ENCODE results near the gene STRA8.

Gene STRA8

DNA sequence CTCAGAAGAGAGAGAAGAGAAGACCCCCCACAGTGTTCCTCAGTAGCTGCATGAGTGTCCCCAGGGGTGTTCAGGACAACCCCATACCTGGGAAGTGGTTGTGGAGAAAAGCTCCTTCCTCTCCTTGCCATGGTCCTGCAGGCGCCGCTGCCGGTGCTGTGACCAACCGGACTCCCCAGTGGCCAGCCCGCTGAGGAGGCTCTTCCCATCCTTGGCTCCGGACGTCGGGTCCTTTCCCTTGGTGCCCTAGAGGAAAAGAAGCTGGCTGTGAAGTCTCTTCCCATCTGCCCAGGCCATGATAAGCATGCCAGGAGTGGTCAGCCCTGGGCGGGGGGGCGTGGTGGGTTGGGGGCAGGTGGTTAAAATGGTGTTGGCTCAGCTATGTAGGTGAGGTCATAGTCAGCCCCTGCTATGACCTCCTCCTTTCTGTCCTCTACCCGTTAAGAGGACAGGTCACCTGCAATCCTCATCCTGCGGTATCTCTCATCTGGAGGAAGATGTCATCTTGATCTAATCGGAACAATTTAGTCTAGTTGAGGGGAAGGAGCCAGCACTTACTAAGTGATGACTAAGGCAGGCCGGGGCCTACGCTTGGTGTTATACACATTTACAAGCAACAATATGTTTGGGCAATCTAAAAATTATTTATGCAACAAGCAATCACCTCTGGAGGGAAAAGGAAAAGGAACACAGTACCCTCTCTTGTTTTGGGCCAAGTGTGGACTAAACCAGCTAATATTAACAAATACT, 35.6 kb upstream of the STRA8 start:
- no peak for TF ChIP-seq ZBTB7A (IDR thresholded peaks at IDR 0.05; ENCODE audit: low read depth)
- TF ChIP-seq, protein P1, sequence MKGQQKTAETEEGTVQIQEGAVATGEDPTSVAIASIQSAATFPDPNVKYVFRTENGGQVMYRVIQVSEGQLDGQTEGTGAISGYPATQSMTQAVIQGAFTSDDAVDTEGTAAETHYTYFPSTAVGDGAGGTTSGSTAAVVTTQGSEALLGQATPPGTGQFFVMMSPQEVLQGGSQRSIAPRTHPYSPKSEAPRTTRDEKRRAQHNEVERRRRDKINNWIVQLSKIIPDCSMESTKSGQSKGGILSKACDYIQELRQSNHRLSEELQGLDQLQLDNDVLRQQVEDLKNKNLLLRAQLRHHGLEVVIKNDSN (IDR thresholded peaks at IDR 0.05) = no peak
- TF ChIP-seq NFIC (IDR thresholded peaks at IDR 0.05) = no peak
- no peak for TF ChIP-seq EGR1 (IDR thresholded peaks at IDR 0.05)
- no peak for TF ChIP-seq TCF12 (IDR thresholded peaks at IDR 0.05; ENCODE audit: low read depth)

DNA sequence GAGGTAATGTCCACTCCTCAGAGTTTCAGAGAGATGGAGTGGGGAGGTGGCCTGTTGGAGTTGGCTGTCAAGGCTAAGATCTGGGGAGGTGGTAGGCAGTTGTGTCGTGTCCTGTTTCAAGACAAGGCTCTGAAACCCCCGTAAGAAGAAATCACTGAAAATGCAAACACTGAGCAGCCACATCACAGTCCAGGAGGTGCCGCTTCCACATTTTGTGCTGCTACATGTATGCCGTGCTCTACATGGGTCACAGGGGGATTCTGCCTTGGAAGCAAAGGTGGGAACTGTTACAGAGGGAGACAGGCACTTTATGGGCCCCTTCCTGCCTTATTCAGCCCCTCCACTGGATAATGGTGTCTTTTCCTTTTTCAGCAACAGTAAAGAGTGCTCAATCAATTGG, 34.2 kb upstream of the STRA8 start:
- no peak for TF ChIP-seq FOXM1 (IDR thresholded peaks at IDR 0.05; ENCODE audit: borderline replicate concordance, low read depth)
- TF ChIP-seq ZBTB7A (IDR thresholded peaks at IDR 0.05; ENCODE audit: low read depth) = no peak
- no peak for TF ChIP-seq EGR1 (IDR thresholded peaks at IDR 0.05)
- no peak for TF ChIP-seq CEBPB (IDR thresholded peaks at IDR 0.05)
- TF ChIP-seq, protein P2, sequence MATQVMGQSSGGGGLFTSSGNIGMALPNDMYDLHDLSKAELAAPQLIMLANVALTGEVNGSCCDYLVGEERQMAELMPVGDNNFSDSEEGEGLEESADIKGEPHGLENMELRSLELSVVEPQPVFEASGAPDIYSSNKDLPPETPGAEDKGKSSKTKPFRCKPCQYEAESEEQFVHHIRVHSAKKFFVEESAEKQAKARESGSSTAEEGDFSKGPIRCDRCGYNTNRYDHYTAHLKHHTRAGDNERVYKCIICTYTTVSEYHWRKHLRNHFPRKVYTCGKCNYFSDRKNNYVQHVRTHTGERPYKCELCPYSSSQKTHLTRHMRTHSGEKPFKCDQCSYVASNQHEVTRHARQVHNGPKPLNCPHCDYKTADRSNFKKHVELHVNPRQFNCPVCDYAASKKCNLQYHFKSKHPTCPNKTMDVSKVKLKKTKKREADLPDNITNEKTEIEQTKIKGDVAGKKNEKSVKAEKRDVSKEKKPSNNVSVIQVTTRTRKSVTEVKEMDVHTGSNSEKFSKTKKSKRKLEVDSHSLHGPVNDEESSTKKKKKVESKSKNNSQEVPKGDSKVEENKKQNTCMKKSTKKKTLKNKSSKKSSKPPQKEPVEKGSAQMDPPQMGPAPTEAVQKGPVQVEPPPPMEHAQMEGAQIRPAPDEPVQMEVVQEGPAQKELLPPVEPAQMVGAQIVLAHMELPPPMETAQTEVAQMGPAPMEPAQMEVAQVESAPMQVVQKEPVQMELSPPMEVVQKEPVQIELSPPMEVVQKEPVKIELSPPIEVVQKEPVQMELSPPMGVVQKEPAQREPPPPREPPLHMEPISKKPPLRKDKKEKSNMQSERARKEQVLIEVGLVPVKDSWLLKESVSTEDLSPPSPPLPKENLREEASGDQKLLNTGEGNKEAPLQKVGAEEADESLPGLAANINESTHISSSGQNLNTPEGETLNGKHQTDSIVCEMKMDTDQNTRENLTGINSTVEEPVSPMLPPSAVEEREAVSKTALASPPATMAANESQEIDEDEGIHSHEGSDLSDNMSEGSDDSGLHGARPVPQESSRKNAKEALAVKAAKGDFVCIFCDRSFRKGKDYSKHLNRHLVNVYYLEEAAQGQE (IDR thresholded peaks at IDR 0.05; ENCODE audit: low read depth) = no peak
- no peak for TF ChIP-seq EP300 (IDR thresholded peaks at IDR 0.05; ENCODE audit: borderline replicate concordance)
- TF ChIP-seq TEAD4 (IDR thresholded peaks at IDR 0.05) = no peak
- TF ChIP-seq, protein P1 (IDR thresholded peaks at IDR 0.05) = no peak
- TF ChIP-seq RAD21 (IDR thresholded peaks at IDR 0.05; ENCODE audit: low read depth) = no peak
- TF ChIP-seq NFIC (IDR thresholded peaks at IDR 0.05) = no peak
- TF ChIP-seq YY1 (IDR thresholded peaks at IDR 0.05; ENCODE audit: low read depth) = no peak
- no peak for TF ChIP-seq TCF12 (IDR thresholded peaks at IDR 0.05; ENCODE audit: low read depth)
- TF ChIP-seq, protein P3, sequence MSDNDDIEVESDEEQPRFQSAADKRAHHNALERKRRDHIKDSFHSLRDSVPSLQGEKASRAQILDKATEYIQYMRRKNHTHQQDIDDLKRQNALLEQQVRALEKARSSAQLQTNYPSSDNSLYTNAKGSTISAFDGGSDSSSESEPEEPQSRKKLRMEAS (IDR thresholded peaks at IDR 0.05) = no peak
- TF ChIP-seq TAF1 (IDR thresholded peaks at IDR 0.05; ENCODE audit: low read depth) = no peak

DNA sequence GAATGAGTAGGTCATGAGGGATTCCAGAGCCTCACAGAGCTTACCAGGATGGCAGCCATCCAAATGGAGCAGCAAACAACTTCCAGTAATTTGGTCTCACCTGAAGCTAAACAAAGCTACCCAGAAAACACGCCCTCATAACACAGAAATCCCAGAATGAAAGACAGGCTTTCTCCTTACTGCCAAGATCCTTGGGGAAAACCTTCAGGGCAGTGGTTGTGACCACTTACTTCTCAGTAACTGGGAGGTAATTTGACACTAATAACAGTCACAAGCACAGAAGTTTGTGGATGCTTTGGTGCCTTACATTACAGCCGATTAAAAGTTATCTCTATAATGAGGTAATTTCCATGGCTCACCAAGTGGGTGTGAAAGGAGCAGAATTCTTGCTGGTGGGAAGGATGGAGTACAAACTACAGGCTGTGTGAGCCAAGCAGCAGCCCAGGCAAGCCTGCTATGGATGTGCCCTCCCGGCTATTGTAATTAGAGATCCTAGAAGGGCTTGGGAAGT, 32.8 kb upstream of the STRA8 start:
- TF ChIP-seq CEBPB (IDR thresholded peaks at IDR 0.05) = no peak
- no peak for TF ChIP-seq NFIC (IDR thresholded peaks at IDR 0.05)
- no peak for TF ChIP-seq TEAD4 (IDR thresholded peaks at IDR 0.05)
- TF ChIP-seq YY1 (IDR thresholded peaks at IDR 0.05; ENCODE audit: low read depth) = no peak

DNA sequence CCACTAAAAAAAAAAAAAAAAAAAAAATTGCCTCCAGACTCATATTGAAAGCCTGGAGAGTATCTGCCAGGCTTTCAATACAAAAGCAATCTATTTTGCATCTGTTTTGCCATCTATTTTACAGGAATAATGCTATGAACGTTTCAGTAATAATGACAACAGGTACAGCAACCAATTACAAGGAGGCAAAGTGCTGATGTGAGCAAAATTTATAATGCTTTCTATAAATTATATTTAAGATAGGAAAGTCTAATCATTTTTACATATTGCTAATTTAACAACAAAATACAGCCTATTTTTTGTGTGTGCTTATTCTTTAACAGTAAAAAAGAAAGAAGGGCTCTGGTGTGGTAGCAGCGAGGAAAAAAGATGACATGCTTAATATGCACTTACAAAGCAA, 32.3 kb upstream of the STRA8 start:
- no peak for TF ChIP-seq NFIC (IDR thresholded peaks at IDR 0.05)

DNA sequence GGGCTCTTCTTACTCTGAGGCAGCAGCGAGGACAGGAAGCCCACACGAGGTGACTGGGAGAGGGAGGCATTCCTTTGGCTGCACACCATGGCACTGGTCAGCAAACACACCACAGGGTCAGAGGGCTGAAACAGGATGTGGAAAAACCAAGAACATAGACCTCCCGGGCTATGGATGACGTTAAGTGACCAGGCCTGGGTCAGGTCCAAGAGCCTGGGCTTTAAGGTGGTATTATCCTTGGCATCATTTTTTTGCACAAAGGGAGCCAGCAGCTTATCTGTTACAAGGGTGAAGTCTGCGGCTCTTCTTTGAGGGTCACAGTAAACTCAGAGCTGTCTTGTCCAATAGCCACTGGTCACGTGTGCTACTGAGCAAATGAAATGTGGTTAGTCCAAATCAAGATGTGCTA, 29.3 kb upstream of the STRA8 start:
- TF ChIP-seq CEBPB (IDR thresholded peaks at IDR 0.05) (no peak), TEAD4 (IDR thresholded peaks at IDR 0.05) (no peak), EGR1 (IDR thresholded peaks at IDR 0.05) (no peak), YY1 (IDR thresholded peaks at IDR 0.05; ENCODE audit: low read depth) (no peak), NFIC (IDR thresholded peaks at IDR 0.05) (no peak)
- TF ChIP-seq, protein P3 (IDR thresholded peaks at IDR 0.05) = no peak

DNA sequence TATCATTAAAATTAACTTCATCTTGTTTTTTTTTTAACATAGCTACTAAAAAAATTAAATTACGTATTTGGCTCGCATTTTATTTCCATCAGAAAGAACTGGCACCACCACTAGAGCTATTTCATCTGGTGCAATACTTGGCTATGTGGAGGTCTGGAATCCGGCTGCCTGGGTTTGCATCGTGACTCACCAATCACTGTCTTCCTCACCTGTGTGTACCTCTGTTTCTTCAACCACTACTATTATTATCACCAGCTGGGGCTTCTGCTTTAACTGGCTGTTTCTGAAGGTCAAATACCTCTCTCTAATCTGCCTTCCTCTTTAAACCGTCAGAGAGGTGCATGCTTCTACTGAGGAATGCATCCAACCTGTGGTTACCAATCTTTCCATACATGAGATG, 28.8 kb upstream of the STRA8 start:
- no peak for TF ChIP-seq CREB1 (IDR thresholded peaks at IDR 0.05; ENCODE audit: low read depth)

DNA sequence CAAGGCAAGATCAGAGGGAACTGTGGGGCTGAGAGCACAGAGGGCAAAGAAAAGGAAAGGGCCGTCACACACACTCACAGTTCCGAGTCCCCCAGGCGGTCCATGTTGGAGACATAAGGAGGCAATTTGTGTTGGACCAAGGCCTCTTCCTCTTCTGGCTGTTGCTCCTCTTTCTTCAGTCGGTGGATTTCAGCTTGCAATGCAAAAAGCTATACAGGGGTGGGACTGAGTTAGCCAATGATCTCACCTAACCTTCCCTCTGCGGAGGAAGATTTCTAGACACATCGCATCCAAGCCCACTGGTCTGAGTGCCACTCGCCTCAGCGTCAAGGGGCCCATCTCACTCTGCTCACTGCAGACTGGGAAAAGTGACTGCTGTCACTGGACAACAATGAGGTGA, 27.8 kb upstream of the STRA8 start:
- TF ChIP-seq, protein P1 (IDR thresholded peaks at IDR 0.05) = no peak
- TF ChIP-seq, protein P3 (IDR thresholded peaks at IDR 0.05) = no peak
- TF ChIP-seq ZBTB7A (IDR thresholded peaks at IDR 0.05; ENCODE audit: low read depth) (no peak), YY1 (IDR thresholded peaks at IDR 0.05; ENCODE audit: low read depth) (no peak), FOXM1 (IDR thresholded peaks at IDR 0.05; ENCODE audit: borderline replicate concordance, low read depth) (no peak), CEBPB (IDR thresholded peaks at IDR 0.05) (no peak), EP300 (IDR thresholded peaks at IDR 0.05; ENCODE audit: borderline replicate concordance) (no peak), CREB1 (IDR thresholded peaks at IDR 0.05; ENCODE audit: low read depth) (no peak), NFIC (IDR thresholded peaks at IDR 0.05) (no peak), TEAD4 (IDR thresholded peaks at IDR 0.05) (no peak), TCF12 (IDR thresholded peaks at IDR 0.05; ENCODE audit: low read depth) (no peak), RAD21 (IDR thresholded peaks at IDR 0.05; ENCODE audit: low read depth) (no peak), EGR1 (IDR thresholded peaks at IDR 0.05) (no peak)
- TF ChIP-seq, protein P2 (IDR thresholded peaks at IDR 0.05; ENCODE audit: low read depth) = no peak
